ENCODE results near the gene CPEB3. TPM values are rescaled to one million over a fixed set of nuclear protein-coding genes. Genes with fewer than 3 reads are reported as not detected.
"Not testable (repeated sequence)": the region's sequence is repeated elsewhere in the genome, so short reads cannot be mapped to it uniquely, and the experiment has no call there.

Gene CPEB3
- total RNA-seq, 2 experiments from 2014 or later, result 2.3 to 2.4 TPM

GRCh38 chr10:92239151-92239599 is 51.7 kb downstream of the CPEB3 start:
- H3K27ac Mint-ChIP-seq, result no peak overlapping the region
- ATAC-seq (peak; percentile 5), DNase-seq (no peak)
- POLR2A ChIA-PET, result no interaction called here
- peaks cover 27% of the 10 kb centered on the region for H3K4me1 Mint-ChIP-seq (ENCODE audit: low read depth)
- CTCF ChIA-PET, result interaction anchor here (0.6 to 2.4 kb wide), 2 partner anchors 20 to 53 kb away, joined by 3 to 7 read pairs; no protein-coding TSS in a partner anchor
- H3K36me3 Mint-ChIP-seq (ENCODE audit: low read depth), result peaks cover 21% of the 10 kb centered on the region
- H3K27me3 Mint-ChIP-seq (ENCODE audit: low read depth), result peaks cover 4% of the 10 kb centered on the region
- H3K4me3 Mint-ChIP-seq, result peak overlapping the region; percentile 66
- no peaks in the 10 kb centered on the region for H3K9me3 Mint-ChIP-seq (ENCODE audit: insufficient read depth)

- Mint-ChIP-seq H3K4me1 (ENCODE audit: low read depth) (peaks cover 27% of the 10 kb centered on the region), H3K4me3 (peak overlapping the region; percentile 66), H3K9me3 (ENCODE audit: insufficient read depth) (no peaks in the 10 kb centered on the region), H3K27me3 (ENCODE audit: low read depth) (peaks cover 4% of the 10 kb centered on the region), H3K36me3 (ENCODE audit: low read depth) (peaks cover 21% of the 10 kb centered on the region), H3K27ac (no peak overlapping the region)
- DNase-seq, result no peak
- ChIA-PET POLR2A (interaction anchor here (0.5 to 0.9 kb wide), 2 partner anchors 52 to 53 kb away, joined by 3 to 4 read pairs; partner anchors contain the start of genes CPEB3 and MARCHF5), CTCF (interaction anchor here (2.4 kb wide), 1 partner anchor 53 kb away, joined by 7 read pairs; no protein-coding TSS in a partner anchor)
- no peak for ATAC-seq
Measured at GRCh38 chr10:92238586-92239098, 52.2 kb downstream of the CPEB3 start.

GRCh38 chr10:92238054-92238585 is 52.8 kb downstream of the CPEB3 start:
- Mint-ChIP-seq H3K9me3 (ENCODE audit: insufficient read depth) (no peaks in the 10 kb centered on the region), H3K27me3 (ENCODE audit: low read depth) (peaks cover 4% of the 10 kb centered on the region), H3K36me3 (ENCODE audit: low read depth) (peaks cover 21% of the 10 kb centered on the region), H3K4me3 (no peak overlapping the region), H3K27ac (no peak overlapping the region), H3K4me1 (ENCODE audit: low read depth) (peaks cover 26% of the 10 kb centered on the region)
- DNase-seq (no peak), ATAC-seq (no peak)
- POLR2A ChIA-PET, result interaction anchor here (0.5 to 0.9 kb wide), 2 partner anchors 53 to 54 kb away, joined by 3 to 4 read pairs; partner anchors contain the start of genes CPEB3 and MARCHF5
- CTCF ChIA-PET, result interaction anchor here (2.4 kb wide), 1 partner anchor 54 kb away, joined by 7 read pairs; no protein-coding TSS in a partner anchor

- H3K4me1 Mint-ChIP-seq (ENCODE audit: low read depth), result peaks cover 7% of the 10 kb centered on the region
- no peak overlapping the region for H3K4me3 Mint-ChIP-seq
- CTCF ChIA-PET, result no interaction called here
- POLR2A ChIA-PET, result no interaction called here
- peaks cover 4% of the 10 kb centered on the region for H3K36me3 Mint-ChIP-seq (ENCODE audit: low read depth)
- no peak for DNase-seq
- no peak for ATAC-seq
- H3K27ac Mint-ChIP-seq, result no peak overlapping the region
- H3K27me3 Mint-ChIP-seq (ENCODE audit: low read depth), result no peaks in the 10 kb centered on the region
- no peaks in the 10 kb centered on the region for H3K9me3 Mint-ChIP-seq (ENCODE audit: insufficient read depth)
Measured at GRCh38 chr10:92231196-92231595, 59.7 kb downstream of the CPEB3 start.

GRCh38 chr10:92222603-92223262 is 68.1 kb downstream of the CPEB3 start:
- DNase-seq (no peak), ATAC-seq (no peak)
- peaks cover 2% of the 10 kb centered on the region for H3K36me3 Mint-ChIP-seq (ENCODE audit: low read depth)
- CTCF ChIA-PET, result no interaction called here
- H3K27ac Mint-ChIP-seq, result no peak overlapping the region
- H3K9me3 Mint-ChIP-seq (ENCODE audit: insufficient read depth), result no peaks in the 10 kb centered on the region
- H3K4me3 Mint-ChIP-seq, result no peak overlapping the region
- no peaks in the 10 kb centered on the region for H3K27me3 Mint-ChIP-seq (ENCODE audit: low read depth)
- no peaks in the 10 kb centered on the region for H3K4me1 Mint-ChIP-seq (ENCODE audit: low read depth)
- POLR2A ChIA-PET, result no interaction called here

DNA sequence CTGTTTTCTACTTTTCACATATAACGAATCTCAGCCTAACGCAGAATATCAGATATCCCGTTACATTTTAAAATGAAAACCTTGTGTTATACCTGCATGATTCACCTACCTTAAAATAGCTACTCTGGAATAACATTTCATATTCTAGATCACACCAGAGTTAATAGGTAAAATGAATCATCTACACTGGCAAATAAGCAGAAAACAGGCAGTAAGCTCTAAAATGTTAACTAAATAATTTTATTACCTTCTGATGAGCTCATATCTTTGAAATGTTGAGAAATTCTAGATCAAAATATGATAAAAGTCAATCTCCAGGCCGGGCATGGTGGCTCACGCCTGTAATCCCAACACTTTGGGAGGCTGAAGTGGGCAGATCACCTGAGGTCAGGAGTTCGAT is 71.3 kb downstream of the CPEB3 start:
- Mint-ChIP-seq H3K4me1 (ENCODE audit: low read depth) (no peaks in the 10 kb centered on the region), H3K36me3 (ENCODE audit: low read depth) (peaks cover 2% of the 10 kb centered on the region), H3K27me3 (ENCODE audit: low read depth) (no peaks in the 10 kb centered on the region), H3K27ac (no peak overlapping the region), H3K9me3 (ENCODE audit: insufficient read depth) (no peaks in the 10 kb centered on the region), H3K4me3 (no peak overlapping the region)
- DNase-seq (no peak), ATAC-seq (no peak)
- ChIA-PET CTCF (interaction anchor here (1.0 kb wide), 1 partner anchor 8 kb away, joined by 4 read pairs; no protein-coding TSS in a partner anchor), POLR2A (no interaction called here)

GRCh38 chr10:92218569-92218968 is 72.3 kb downstream of the CPEB3 start:
- H3K27ac Mint-ChIP-seq, result no peak overlapping the region
- CTCF ChIA-PET, result no interaction called here
- DNase-seq (no peak), ATAC-seq (no peak)
- H3K27me3 Mint-ChIP-seq (ENCODE audit: low read depth), result no peaks in the 10 kb centered on the region
- H3K4me3 Mint-ChIP-seq, result no peak overlapping the region
- POLR2A ChIA-PET, result no interaction called here
- no peaks in the 10 kb centered on the region for H3K9me3 Mint-ChIP-seq (ENCODE audit: insufficient read depth)
- no peaks in the 10 kb centered on the region for H3K36me3 Mint-ChIP-seq (ENCODE audit: low read depth)
- no peaks in the 10 kb centered on the region for H3K4me1 Mint-ChIP-seq (ENCODE audit: low read depth)

DNA sequence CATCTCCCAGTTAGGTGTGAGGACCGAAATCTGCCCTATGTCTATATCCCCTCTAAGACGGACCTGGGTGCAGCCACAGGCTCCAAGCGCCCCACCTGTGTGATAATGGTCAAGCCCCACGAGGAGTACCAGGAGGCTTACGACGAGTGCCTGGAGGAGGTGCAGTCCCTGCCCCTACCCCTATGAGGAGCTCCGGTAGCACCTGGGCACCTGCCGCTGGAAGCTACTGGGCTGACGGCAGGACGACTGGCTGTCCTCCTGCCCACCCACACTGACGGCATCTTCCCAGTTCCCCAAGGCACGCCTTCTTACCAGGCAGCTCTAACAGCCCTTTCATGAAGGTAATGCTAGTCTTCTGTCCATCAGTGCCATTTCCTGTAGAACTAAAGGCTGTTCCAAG is 74.3 kb downstream of the CPEB3 start:
- H3K4me3 Mint-ChIP-seq; CTCF ChIA-PET; POLR2A ChIA-PET; H3K9me3 Mint-ChIP-seq (ENCODE audit: insufficient read depth); H3K27me3 Mint-ChIP-seq (ENCODE audit: low read depth); ATAC-seq; DNase-seq; H3K36me3 Mint-ChIP-seq (ENCODE audit: low read depth); H3K4me1 Mint-ChIP-seq (ENCODE audit: low read depth); H3K27ac Mint-ChIP-seq: not testable (repeated sequence)

- H3K4me3 Mint-ChIP-seq; H3K27ac Mint-ChIP-seq; H3K9me3 Mint-ChIP-seq (ENCODE audit: insufficient read depth); H3K27me3 Mint-ChIP-seq (ENCODE audit: low read depth); H3K36me3 Mint-ChIP-seq (ENCODE audit: low read depth); CTCF ChIA-PET; H3K4me1 Mint-ChIP-seq (ENCODE audit: low read depth); DNase-seq; ATAC-seq: not testable (repeated sequence)
- POLR2A ChIA-PET, result interaction anchor here (0.6 kb wide), 1 partner anchor 1104 kb away, joined by 4 read pairs; no protein-coding TSS in a partner anchor
Measured at GRCh38 chr10:92215222-92215621, 75.7 kb downstream of the CPEB3 start.

- CTCF ChIA-PET, result no interaction called here
- ATAC-seq, result no peak
Measured at GRCh38 chr10:92213049-92213448, 77.8 kb downstream of the CPEB3 start.

DNA sequence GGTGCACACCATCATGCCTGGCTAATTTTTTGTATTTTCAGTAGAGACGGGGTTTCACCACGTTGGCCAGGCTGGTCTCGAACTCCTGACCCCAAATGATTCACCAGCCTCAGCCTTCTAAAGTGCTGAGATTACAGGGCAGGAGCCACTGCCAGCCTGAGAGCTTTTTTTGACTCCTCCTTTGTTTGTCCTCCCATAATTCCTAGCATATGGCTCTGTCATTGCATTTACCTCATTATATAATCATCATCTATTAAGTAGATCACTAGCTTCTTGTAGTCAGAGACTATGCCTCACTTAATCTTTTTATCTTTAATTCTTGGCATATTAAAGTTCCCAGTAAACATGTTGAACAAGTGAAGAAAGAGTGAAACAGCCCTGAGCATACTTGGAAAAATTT is 82.1 kb downstream of the CPEB3 start:
- Mint-ChIP-seq H3K4me3 (no peak overlapping the region), H3K27ac (no peak overlapping the region), H3K27me3 (ENCODE audit: low read depth) (no peaks in the 10 kb centered on the region), H3K36me3 (ENCODE audit: low read depth) (peaks cover 6% of the 10 kb centered on the region), H3K4me1 (ENCODE audit: low read depth) (peaks cover 12% of the 10 kb centered on the region), H3K9me3 (ENCODE audit: insufficient read depth) (no peaks in the 10 kb centered on the region)
- DNase-seq, result no peak
- ATAC-seq, result no peak
- POLR2A ChIA-PET, result interaction anchor here (0.6 kb wide), 1 partner anchor 9 kb away, joined by 3 read pairs; no protein-coding TSS in a partner anchor
- CTCF ChIA-PET, result interaction anchor here (0.7 to 1.2 kb wide), 3 partner anchors 28 to 121 kb away, joined by 3 to 4 read pairs (median 4); partner anchors contain the start of genes CPEB3 and MARCHF5

More at GRCh38 chr10:92213049-92213448, 77.8 kb downstream of the CPEB3 start:
- POLR2A ChIA-PET, result no interaction called here
- Mint-ChIP-seq H3K4me1 (ENCODE audit: low read depth) (peaks cover 12% of the 10 kb centered on the region), H3K27ac (no peak overlapping the region), H3K36me3 (ENCODE audit: low read depth) (peaks cover 3% of the 10 kb centered on the region), H3K27me3 (ENCODE audit: low read depth) (no peaks in the 10 kb centered on the region), H3K9me3 (ENCODE audit: insufficient read depth) (no peaks in the 10 kb centered on the region), H3K4me3 (no peak overlapping the region)
- DNase-seq, result no peak

DNA sequence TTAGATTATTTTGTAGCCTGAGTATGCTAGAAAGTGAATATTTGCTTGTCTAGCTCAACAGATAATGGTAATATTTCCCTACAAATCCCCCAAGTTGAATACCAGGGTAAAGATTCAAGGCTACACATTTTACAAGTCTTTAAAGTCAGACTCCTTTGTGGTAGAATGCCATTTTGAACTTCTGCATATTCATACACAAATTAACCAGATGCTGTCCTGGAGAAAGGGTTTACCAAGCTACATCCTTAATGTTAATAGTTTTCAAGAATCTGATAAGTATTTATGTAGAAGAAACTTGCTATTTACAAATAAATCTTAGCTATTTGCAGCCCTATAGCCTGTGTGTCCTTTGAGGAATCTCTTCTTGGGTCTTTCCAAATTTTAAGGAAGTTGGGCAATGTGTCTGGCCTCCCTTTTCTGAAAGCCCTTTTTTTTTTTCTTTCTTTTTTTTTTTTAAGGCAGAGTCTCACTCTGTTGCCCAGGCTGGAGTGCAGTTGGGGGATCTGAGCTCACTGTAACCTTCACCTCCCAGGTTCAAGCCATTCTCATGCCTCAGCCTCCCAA is 82.6 kb downstream of the CPEB3 start:
- Mint-ChIP-seq H3K27ac (no peak overlapping the region), H3K4me3 (no peak overlapping the region), H3K36me3 (ENCODE audit: low read depth) (peaks cover 6% of the 10 kb centered on the region), H3K9me3 (ENCODE audit: insufficient read depth) (no peaks in the 10 kb centered on the region), H3K4me1 (ENCODE audit: low read depth) (peaks cover 12% of the 10 kb centered on the region), H3K27me3 (ENCODE audit: low read depth) (no peaks in the 10 kb centered on the region)
- ChIA-PET CTCF (interaction anchor here (0.7 to 1.2 kb wide), 3 partner anchors 27 to 120 kb away, joined by 3 to 4 read pairs (median 4); partner anchors contain the start of genes CPEB3 and MARCHF5), POLR2A (no interaction called here)
- no peak for ATAC-seq
- DNase-seq, result no peak

All from activated CD8-positive, alpha-beta T cell treated with anti-CD3 and anti-CD28 coated beads, Interleukin-2, amount 10 ng/mL, durations not matched to agents 7 days and 5 days (primary cell).